Thyroid gland (tissue), 4 donors: ENCODE data around the gene TFB2M.

Experiments
- POLR2A ChIP-seq, 2 donors: fragments of 450-650 bp; IDR thresholded peaks; one replicate each; pipeline ENCODE4 v1.6.1; 2017; ENCODE audit warnings: antibody characterized with exemption in 2 of 2, mild to moderate bottlenecking in 2 of 2, moderate library complexity in 1 of 2
- TF ChIP-seq, protein P1 (sequence below), 6 experiments: fragments of 200-600 bp in 3 of 6; fragments of 450-650 bp in 3 of 6; sonication (generic) in 3 of 6; IDR thresholded peaks; one replicate each; pipeline ENCODE4 v1.5.1; 2016 to 2019; ENCODE audit warnings: antibody characterized with exemption in 6 of 6, mild to moderate bottlenecking in 2 of 6, inconsistent platforms in 1 of 6, moderate library complexity in 1 of 6

DNA sequence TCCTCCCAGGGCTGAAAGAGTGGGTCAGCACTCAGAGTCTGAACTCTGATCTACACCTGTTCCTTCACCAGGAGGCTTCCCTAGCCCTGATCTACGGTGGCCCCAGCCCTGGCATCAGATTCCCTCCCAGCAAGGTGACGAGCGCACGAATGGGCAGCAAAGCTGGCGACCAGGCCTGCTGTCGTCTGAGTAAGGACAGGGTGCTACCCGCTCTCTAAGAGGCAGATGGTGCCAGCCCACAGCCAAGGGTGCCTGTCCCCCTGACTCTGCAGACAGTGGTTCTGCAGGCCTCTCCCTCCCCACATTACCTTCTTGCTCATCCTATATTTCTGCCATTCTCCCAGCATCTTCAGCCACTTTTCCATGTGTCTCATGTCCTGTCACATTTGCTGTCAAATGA is 48.7 kb downstream of the TFB2M start:
- TF ChIP-seq POLR2A (IDR thresholded peaks at IDR 0.05) = no peak
- TF ChIP-seq, protein P1, sequence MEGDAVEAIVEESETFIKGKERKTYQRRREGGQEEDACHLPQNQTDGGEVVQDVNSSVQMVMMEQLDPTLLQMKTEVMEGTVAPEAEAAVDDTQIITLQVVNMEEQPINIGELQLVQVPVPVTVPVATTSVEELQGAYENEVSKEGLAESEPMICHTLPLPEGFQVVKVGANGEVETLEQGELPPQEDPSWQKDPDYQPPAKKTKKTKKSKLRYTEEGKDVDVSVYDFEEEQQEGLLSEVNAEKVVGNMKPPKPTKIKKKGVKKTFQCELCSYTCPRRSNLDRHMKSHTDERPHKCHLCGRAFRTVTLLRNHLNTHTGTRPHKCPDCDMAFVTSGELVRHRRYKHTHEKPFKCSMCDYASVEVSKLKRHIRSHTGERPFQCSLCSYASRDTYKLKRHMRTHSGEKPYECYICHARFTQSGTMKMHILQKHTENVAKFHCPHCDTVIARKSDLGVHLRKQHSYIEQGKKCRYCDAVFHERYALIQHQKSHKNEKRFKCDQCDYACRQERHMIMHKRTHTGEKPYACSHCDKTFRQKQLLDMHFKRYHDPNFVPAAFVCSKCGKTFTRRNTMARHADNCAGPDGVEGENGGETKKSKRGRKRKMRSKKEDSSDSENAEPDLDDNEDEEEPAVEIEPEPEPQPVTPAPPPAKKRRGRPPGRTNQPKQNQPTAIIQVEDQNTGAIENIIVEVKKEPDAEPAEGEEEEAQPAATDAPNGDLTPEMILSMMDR (IDR thresholded peaks at IDR 0.05) = no peak
